ENCODE data around the gene SUPT3H.
"Not testable (repeated sequence)": the region's sequence is repeated elsewhere in the genome, so short reads cannot be mapped to it uniquely, and the experiment has no call there.

Gene SUPT3H

DNA sequence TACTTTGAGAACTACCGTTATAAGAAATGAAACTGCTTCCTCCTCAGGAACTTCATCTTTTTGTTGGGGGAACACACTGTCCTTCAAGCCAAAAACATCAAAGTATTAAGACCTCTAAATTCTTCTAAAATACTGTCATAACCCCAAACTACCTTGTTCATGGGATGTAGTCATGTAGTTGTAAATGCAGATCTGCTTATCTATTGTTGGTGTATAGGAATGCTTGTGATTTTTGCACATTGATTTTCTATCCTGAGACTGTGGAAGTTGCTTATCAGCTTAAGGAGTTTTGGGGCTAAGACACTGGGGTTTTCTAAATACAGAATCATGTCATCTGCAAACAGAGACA, 332.5 kb downstream of the SUPT3H start:
- DNase-seq, result no peak

DNA sequence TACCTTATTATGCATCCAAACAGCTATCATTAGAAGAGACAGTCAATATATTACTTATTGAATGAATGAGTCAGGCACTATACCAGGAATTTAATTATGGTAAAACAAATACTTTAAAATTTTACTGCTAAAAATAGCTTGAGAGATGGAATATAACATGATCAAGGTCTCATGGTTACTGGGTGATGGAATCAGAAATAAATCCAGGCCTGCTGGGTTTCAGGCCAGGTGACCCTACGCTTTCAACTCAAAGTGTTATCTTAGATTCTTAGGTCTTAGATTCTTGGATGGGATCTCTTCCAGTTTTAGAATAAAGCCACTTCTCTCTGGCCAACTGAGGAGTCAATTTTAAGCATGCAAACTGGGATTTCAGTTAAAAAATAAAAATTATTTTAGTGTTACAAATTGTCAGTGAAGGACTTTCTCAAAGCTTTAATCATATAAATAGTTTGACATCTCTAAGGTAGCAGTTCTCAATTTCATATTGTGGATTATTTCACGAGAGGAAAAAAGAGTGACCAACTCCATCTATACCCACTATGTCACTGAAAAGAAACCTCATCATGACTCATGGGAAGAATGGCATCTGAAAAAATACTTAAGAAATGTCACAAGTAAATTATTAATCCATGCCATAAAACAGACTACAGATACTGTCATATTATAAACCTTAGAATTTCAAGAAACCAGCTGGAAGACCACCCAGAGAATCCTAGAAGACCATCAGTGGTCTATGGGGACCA, 333.1 kb downstream of the SUPT3H start:
- no peak for DNase-seq

DNA sequence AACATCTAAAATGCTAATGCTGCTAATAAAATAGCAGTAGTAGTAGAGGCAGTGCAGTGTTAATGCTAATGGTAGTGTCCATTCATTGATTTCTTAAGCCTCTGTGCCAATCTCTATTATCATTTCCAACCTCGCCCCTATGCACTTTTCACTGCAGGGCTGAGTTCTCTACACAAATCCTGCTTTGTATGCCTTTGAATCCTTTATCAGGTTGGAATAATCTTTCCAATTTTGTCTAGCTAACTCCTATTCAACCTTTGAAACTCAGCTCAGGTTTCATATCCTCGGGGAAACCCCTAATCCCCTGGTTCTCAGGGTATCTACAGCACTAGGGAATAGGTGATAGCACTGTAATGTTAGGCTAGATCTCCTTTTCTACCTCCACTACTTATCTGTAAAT, 333.6 kb downstream of the SUPT3H start:
- DNase-seq, result no peak

DNA sequence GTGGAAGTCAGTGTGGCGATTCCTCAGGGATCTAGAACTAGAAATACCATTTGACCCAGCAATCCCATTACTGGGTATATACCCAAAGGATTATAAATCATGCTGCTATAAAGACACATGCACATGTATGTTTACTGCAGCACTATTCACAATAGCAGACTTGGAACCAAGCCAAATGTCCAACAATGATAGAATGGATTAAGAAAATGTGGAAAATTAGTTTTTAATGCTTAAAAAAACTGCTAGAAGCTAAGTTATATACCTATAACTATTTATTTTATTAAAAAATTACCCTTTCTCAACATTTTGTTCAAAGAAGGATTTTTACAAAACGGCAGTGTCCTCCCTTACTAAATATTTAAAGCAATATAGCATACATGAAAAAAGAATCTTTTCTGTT, 335.1 kb downstream of the SUPT3H start:
- DNase-seq, result not testable (repeated sequence)

DNA sequence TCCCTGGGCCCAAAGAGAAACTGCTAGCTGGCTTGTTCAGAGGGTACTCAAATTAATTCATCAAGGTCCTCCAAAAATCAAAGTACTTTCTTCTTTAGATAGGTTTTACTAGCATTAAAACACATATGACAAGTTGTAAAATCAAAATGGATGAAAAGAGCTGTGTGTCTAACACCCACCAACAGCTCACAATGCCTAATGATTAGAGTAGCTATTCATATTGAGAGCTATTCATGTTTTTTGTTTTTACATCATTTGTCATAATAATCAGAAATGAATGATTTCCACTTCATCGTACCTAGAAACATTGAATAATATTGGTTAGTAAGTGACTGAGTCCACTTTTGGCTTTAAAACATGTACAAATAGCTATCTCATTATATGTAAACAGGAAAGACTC, 339.5 kb downstream of the SUPT3H start:
- no peak for DNase-seq

DNA sequence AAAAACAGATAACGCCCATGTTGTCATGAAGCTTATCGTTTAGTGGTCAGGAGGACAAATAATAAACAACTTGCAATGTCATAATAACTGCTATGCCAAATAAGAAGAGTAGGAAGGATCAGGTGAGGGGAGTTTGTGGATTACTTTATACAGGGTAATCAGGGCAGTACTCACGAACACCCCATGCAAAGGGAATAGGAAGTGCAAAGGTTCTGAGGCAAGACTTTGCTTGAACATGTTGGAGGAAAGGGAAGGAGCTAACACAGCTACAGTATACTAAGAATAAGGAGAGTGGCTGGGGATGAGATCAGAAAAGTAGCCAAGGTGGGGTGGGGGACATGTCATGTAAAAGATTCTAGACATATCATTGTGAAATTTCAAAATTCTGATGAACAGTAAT, 341.6 kb downstream of the SUPT3H start:
- no peak for DNase-seq

DNA sequence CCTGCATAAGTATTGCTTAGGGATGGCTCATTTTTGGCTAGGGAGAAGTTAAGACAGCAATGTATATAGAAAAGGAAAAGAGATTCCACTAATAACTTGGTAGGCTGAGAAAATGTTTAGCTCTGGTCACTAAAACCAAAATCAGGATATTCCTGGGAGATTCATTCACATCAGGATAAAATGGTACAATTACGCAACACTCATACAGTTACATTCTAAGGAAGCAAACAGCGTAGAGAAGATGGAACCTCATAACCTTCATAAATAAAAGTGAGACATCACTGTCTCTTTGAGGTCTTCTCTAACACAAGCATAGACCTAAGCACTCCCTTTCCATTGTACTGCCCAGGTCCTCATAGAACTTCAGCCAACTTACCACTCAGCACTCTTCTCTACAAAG, 345.3 kb downstream of the SUPT3H start:
- DNase-seq, result no peak

DNA sequence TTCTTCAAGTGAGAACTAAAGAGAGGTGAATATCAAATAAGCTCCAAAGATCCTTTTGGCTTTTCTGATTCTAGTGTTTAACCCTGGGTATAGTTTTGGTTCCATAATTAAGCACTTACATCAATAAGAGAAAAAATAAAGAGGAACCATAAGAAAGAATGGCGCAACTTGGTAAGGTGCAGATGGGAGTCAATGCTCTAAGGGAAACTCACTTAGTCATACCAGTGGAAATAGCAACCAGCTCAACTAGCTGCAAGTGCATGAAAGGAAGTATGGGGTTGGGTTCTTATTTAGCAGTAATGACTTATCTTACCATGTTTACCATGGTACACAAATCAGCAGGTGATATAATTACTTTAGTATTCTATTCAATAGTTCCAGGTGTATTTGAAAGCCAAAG, 346.1 kb downstream of the SUPT3H start:
- DNase-seq, result no peak

DNA sequence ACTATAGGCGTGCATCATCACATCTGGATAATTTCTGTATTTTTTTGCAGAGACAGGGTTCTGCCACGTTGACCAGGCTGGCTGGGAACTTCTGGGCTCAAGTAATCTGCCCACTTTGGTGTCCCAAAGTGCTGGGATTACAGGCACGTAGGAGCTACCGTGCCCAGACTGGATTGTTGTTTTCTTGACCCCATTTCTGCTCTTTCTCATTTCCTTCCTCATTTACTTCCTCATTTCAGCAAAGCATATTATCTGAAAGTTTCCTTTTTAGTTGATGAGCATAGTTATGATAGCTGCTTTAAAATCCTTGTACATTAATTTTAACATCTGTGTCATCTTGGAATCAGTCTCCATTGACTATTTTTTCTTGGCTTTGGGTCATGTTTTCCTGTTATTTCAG, 350.6 kb downstream of the SUPT3H start:
- DNase-seq, result no peak

DNA sequence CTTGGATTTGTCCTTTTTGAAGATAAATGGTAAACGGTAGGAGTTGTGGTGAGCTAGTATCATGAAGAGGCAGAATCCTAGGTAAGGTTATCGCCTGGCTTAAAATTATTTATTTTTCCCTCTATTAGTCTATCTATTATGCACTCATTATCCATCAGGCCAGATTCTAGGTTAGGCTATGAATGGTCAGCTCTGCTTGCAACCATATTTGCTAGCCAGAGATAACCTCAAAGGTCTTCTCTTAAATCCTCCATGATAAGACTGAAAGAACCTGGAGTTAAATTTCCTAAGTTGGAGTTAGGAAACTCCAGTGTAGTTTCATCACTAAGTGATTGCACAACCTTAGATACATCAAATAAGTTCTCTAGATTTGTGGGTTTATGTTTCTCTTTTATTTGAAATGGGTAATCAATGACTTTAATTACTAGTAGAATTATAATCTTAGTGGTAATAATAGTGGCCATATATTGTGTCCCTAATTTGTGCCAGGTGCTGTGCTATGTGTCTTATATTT, 351.7 kb downstream of the SUPT3H start:
- DNase-seq, result no peak

DNA sequence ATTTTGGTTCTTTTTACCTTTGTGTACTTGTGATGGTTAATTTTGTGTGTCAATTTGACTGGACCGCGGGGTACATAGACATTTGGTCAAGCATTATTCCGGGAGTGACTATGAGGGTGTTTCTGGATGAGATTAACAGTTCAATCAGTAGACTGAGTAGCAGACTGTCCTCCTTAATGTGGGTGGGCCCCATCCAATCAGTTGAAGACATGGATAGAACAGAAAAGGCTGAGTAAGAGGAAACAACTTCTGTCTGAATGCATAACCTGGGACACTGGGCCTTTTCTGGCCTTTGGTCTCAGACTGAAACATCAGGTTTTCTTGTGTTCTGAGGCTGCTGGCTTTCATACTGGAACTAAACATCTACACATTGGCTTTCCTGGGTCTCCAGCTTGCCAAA, 353.1 kb downstream of the SUPT3H start:
- DNase-seq, result no peak

DNA sequence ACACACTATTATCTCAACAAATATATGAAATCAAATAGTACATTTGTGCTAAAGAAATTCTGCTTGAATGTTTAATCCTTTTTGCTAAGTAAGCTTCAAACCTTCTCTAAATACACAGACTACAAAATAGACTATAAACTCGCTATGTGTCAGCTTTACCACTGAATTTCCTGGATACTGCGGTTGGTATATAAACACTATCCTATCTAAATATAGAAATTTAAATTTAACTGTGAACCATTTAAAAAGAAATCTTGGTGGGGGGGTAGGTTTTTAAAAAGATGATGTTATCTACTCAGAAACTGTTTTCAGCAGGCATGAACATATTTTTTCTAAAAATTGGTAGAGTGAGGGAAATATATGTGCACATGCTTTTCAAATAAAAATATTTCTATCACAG, 356.1 kb downstream of the SUPT3H start:
- no peak for DNase-seq

DNA sequence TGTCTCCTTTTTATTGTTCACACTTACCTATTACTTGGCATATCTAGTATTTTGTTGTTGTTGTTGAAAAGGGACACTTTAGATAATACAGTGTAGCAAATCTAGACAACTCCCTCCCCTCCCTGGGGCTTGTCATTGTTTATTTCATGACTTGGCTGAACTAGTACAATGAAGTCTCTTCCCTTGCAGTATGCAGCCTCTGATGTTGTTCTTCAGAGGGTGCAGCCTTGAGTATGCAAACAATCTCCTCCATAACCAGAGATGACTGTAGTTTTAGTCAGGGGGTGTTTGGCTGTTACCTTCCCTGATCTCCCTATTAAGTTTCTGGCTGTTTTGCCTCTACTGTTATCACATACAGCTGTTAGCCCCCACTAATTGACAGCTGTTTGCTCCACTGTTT, 365.0 kb downstream of the SUPT3H start:
- no peak for DNase-seq

DNA sequence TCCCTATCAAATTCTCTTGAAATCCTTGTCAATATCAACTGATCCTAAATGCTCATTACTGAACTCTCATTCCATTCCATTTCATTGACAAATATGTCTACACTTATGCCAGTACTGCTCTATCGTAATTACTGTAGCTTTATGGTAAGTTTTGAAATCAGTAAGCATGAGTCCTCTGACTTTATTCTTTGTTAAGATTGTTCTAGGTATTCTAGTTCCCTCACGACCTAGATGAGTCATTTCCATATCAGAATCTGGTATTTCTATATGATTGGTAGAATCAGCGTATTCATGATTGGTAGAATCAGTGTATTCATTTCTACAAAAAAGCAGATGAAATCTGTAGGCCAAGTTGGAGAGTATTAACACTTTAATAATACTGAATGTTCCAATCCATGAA, 368.2 kb downstream of the SUPT3H start:
- DNase-seq, result no peak

DNA sequence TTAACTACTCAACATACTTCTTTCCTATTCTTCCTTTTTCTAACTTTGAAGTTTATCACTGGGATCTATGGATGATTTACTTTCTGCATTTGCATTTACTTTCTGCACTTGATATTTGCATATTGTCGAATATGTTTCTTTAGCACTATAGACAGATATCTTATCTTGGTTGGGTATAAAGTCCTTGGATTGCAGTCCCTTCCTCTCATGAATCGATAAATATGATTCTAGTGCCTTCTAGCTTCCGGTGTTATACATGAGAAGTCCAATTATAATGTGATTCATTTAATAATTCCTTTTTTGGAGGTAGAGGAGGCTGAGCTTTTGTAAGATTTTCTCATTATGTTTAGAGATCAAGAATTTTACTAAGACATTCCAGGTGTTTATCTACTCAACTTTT, 370.8 kb downstream of the SUPT3H start:
- DNase-seq, result no peak

DNA sequence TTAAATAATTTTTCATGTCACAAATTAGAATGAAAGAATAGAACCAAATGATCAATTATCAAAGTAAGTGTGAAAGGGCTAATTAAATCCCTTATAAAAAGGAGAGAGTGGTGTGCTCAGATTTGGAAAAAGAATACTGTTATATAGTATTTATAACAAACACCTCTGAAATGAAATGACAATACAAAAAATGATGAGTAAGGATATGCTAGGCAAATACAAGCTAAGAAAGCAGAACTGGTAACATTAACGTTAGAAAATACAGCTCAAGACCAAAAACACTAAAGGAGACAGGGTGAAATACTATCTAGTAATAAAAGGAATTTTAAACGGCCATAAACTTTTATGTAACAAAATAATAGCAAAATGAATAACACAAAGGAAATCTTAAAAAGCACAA, 373.8 kb downstream of the SUPT3H start:
- DNase-seq, result no peak

DNA sequence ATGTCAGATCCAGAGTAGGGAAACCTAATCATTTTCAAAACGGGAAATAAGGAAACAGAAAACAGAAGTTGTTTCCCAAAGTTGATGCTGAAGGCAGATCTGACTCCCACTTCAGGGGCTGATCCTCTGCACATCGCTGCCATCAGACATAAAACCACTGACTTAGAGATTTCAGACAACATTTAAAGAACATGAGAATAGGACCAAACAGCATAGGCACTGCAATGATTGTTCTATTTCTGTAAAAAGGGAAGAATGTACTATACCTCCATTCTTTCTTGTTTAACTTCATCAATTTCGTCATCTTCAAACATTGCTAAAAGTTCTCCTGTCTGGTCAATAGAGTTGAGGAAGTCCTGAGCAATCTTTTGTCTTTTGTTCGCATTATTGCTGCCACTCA, 374.3 kb downstream of the SUPT3H start:
- DNase-seq, result no peak

DNA sequence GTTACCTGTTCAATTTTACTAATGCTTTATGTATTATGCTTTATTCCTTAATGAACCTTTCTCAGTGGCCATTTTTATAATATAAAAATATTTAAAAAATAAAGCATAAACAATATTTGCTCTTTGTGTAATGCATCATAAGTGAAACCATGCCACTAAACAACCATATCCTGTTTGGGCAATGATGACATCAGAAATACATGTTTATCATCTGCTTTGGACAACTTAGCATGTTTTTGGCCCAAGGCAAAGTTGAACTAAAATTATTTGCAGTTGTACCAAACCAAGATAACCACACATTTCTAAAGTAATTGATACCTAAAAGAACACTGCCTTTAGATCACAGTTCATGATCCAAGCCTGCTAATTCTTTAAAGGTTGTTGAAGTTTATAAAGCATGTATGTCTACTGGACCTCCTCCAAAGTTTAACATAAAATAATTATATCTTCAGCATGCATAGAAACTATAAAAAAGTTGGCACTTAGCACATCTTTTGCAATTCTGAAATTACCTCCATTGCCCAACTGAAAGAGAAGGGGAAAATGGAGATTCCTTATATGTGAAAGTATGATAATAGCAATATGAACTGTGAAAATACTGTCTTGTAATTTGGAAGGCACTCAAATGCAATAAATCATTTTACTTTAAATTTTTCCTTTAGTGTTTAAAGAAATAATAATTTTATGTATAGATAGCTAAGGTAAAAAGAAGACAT, 375.2 kb downstream of the SUPT3H start:
- DNase-seq, result no peak

DNA sequence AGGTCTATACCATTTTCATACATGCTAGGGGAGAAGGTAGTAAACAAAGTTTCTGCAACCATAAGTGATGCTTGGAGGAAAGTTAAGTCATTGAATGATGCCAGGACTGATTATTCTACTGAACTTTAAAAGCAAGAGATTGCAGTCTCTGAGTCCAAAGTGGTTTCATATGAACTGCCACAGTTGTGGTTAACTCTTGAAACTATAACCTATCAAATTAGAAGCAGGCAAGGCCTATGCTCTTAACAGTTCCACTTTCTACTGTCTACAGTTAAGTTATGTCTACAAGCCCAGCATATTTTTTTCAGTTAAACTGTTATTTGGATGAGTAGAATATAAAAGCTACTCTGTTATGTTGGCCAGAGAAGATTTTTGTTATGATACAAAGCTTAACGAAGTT, 376.1 kb downstream of the SUPT3H start:
- no peak for DNase-seq

DNA sequence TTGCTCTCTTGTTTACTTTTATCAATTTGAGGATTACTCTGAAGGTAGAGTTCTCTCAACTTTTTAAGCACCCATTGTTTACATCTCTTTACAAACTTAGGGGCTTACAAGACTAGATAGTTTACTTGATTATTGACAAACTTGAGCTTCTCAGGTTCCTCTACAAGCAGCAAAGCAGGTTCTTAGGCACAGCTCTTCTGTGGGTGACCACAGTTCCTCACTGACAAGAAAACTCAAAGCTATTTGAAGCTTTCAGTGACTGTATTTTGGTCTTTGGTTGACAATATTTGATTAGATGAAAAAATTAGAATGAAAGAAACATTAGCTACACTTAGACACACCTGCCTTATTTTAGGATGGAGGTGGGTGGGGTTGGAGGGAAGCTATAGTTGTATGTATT, 376.9 kb downstream of the SUPT3H start:
- DNase-seq, result no peak

DNA sequence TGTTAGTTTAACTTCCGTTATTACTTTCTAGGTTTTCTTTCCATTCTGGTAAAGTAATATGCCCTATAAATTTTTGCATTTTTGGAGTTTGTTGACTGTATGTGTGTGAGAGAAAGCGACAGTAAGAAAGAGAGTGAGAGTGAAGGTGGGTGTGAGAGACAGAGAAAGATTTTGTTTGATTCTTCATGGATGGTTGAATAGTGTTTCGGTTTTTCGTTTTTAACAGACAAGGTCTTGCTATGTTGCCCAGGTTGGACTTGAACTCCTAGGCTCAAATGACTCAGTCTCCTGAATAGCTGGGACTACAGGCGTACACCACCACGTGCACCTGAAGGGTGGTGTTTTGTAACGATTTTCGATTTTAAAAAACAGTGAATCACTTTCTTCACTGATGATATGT, 378.7 kb downstream of the SUPT3H start:
- DNase-seq, result no peak

DNA sequence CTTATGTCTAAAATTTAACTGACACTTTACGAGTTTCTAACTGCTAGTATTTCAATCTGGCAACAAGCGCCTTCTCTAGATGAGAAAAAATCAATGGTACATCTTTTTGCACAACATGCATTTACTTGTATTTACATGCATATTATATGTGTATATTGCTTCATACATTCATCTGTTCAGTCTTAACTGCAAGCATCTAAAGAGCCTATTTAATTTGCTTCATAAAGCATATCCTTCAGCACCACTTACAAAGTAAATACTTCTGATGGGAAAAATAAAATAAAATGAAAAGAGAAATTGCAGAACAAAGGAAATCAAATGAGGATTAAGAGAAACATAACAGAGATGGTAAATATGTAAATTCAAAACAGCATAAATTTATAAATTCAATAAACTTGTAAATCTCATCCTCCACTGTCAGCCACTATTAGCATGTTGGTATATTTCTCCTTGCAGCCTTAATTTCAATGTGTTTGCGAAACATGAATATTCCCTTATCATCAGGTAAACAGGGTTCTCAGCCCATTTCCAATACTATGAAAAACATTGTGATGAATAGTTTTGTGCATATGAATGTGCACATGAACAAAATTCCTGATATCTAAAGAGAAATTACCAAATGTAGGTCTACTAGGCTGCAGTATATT, 382.1 kb downstream of the SUPT3H start:
- DNase-seq, result no peak

DNA sequence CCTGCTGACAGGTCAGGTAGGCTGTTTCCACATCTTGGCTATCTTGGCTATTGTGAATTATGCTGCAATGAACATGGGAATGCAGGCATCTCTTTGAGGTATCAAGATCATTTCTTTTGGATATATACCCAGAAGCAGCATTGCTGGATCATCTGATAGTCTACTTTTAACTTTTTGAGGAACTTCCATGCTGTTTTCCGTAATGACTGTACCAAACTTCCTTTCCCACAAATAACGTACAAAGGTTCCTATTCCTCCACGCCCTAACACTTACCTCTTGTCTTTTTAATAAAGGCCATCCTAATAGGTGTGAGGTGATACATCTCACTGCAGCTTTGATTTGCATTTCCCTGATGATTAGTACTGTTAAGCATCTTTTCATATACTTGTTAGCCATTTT, 388.3 kb downstream of the SUPT3H start:
- no peak for DNase-seq

DNA sequence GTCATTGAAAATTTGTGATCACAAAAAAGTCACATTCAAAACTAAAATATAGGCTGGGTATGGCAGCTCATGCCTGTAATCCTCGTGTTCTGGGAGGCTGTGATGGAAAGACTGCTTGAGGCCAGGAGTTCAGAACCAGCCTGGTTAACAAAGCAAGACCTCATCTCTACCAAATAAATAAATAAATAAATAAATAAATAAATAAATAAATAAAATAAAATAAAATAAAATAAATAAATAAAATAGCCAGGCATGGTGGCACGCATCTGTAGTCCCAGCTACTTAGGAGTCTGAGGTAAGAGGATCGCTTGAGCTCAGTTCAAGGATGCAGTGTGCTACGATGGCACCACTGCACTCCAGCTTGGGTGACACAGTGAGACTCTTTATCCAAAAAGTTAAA, 392.7 kb downstream of the SUPT3H start:
- DNase-seq, result no peak
